Peyer's patch (tissue), 4 donors: ENCODE data around the gene WWTR1. TPM values are rescaled to one million over a fixed set of nuclear protein-coding genes. Genes with fewer than 3 reads are reported as not detected.

Experiments
- DNase-seq, 3 donors: peaks; one replicate each; pipeline ENCODE4 v3.0.0-alpha.2; 2017 to 2019
- H3K27ac ChIP-seq, 4 donors: fragments of 200-600 bp; sonication (generic); one replicate each; pipeline ENCODE4 v1.5.1; 2016 to 2019
- H3K27me3 ChIP-seq, 2 donors: fragments of 200-600 bp; sonication (generic); one replicate each; pipeline ENCODE4 v1.5.1; 2019
- H3K36me3 ChIP-seq, 3 donors: fragments of 200-600 bp; sonication (generic); one replicate each; pipeline ENCODE4 v1.5.1; 2016 to 2019
- H3K4me1 ChIP-seq, 4 donors: fragments of 200-600 bp; sonication (generic); one replicate each; pipeline ENCODE4 v1.5.1; 2016 to 2019
- H3K4me3 ChIP-seq, 4 donors: fragments of 200-600 bp; sonication (generic); 1 replicate in 3 of 4; 2 replicates in 1 of 4; pipeline ENCODE4 v1.5.1; 2016 to 2019; ENCODE audit warnings: mild to moderate bottlenecking in 1 of 4
- H3K9me3 ChIP-seq, 4 donors: fragments of 200-600 bp; sonication (generic); one replicate each; pipeline ENCODE4 v1.5.1; 2016 to 2019; ENCODE audit warnings: mild to moderate bottlenecking in 1 of 4
- CTCF ChIP-seq, 6 experiments: fragments of 450-650 bp in 4 of 6; fragments of 200-600 bp in 2 of 6; sonication (generic) in 1 of 6; IDR thresholded peaks; one replicate each; pipeline ENCODE4 v1.5.1; 2017 to 2019; ENCODE audit warnings: antibody characterized with exemption in 6 of 6, mild to moderate bottlenecking in 3 of 6, moderate library complexity in 1 of 6
- POLR2A ChIP-seq, 2 donors: fragments of 450-650 bp; IDR thresholded peaks; one replicate each; pipeline ENCODE4 v1.5.1; 2017; ENCODE audit warnings: antibody characterized with exemption in 2 of 2, mild to moderate bottlenecking in 2 of 2, moderate library complexity in 2 of 2
- total RNA-seq, 4 donors: library from RNA; depleted of rRNA; stranded (reverse); fragments of >200 nt; gene quantifications; one replicate each; pipeline ENCODE4 v1.1.0, GENCODE V29; 2016

The WWTR1 gene
- total RNA-seq, 4 donors from 2014 or later, result 13.8 to 62.7 (median 18.5) TPM

- H3K36me3 ChIP-seq, result no peaks in the 10 kb centered on the region
- no peak overlapping the region for H3K27ac ChIP-seq
- TF ChIP-seq POLR2A (IDR thresholded peaks at IDR 0.05) (no peak), CTCF (IDR thresholded peaks at IDR 0.05) (no peak)
- no peaks in the 10 kb centered on the region for H3K4me1 ChIP-seq
- no peak overlapping the region for H3K4me3 ChIP-seq
- H3K27me3 ChIP-seq, result no peaks in the 10 kb centered on the region
- DNase-seq, result no peak
- no peaks in the 10 kb centered on the region for H3K9me3 ChIP-seq
These were observed 147.3 kb downstream of the WWTR1 start for GRCh38 chr3:149510480-149510879.

DNA sequence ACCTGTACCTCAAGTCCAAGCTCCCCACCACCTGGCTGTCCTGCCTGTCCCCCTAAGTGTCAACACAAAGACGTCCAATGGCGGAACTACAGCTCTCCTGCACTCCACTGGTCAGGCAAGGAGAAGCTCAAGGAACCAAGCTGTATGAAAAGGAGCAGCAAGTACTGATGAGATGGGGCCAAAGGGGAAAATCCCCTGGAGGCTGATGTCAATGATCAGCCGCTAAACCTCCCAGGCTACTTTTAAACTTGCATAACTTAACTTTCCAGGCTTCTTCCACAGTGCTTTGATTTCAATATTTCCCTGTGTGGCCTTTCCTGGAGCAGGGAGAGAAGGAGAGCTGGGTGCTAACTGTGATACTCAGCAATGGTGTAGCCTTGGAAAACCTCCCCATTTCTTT, 148.3 kb downstream of the WWTR1 start:
- H3K4me1 ChIP-seq, result no peaks in the 10 kb centered on the region
- H3K4me3 ChIP-seq, result no peak overlapping the region
- no peaks in the 10 kb centered on the region for H3K9me3 ChIP-seq
- no peak for DNase-seq
- H3K36me3 ChIP-seq, result no peaks in the 10 kb centered on the region
- no peaks in the 10 kb centered on the region for H3K27me3 ChIP-seq
- TF ChIP-seq POLR2A (IDR thresholded peaks at IDR 0.05) (no peak), CTCF (IDR thresholded peaks at IDR 0.05) (no peak)
- no peak overlapping the region for H3K27ac ChIP-seq

GRCh38 chr3:149507491-149508324, 150.1 kb downstream of the WWTR1 start:
- Histone ChIP-seq H3K4me1 (no peaks in the 10 kb centered on the region), H3K27ac (peak overlapping the region in 1 of 4 donors; percentile 5), H3K4me3 (no peak overlapping the region), H3K27me3 (no peaks in the 10 kb centered on the region), H3K36me3 (no peaks in the 10 kb centered on the region), H3K9me3 (no peaks in the 10 kb centered on the region)
- no peak for DNase-seq
- no peak for TF ChIP-seq POLR2A (IDR thresholded peaks at IDR 0.05)
- no peak for TF ChIP-seq CTCF (IDR thresholded peaks at IDR 0.05)

DNA sequence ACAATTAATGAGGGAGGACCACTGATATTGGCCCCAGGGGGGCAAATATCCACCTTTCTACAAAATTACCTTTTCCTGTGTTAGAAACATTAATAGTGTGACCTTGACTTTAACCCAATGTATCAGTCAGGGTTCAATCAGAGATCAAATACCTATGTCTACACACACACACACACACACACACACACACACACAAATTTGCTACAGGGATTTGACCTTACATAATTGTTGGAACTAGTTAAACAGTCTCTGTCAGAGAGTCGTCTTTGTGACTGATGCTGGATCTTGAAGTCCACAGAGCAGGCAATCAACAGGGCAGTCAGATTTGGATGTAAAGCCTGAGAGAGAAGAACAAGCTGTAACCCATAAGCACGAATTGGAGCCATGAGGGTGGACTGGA, 150.9 kb downstream of the WWTR1 start:
- no peak overlapping the region for H3K27ac ChIP-seq
- H3K4me3 ChIP-seq, result no peak overlapping the region
- TF ChIP-seq POLR2A (IDR thresholded peaks at IDR 0.05) (no peak), CTCF (IDR thresholded peaks at IDR 0.05) (no peak)
- no peak for DNase-seq
- no peaks in the 10 kb centered on the region for H3K4me1 ChIP-seq
- no peaks in the 10 kb centered on the region for H3K9me3 ChIP-seq
- H3K27me3 ChIP-seq, result no peaks in the 10 kb centered on the region
- no peaks in the 10 kb centered on the region for H3K36me3 ChIP-seq

DNA sequence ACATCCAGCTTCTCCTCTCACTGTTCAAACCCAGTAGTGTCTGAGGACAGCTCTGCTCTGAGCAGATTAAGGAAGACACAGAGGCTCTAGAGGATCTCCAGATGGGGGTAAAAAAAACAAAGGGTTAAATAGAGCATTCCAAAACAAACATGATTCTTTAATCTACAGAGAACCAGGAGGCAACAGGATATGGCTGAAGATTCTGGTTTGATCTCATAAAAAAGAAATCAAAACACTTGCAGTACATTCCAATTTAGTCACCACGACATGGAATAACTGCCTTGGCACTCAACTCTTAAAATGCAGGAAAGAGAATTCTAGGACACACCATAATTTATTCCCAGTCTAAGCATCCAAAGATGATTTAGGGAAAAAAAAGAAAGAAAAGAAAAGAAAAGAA, 151.3 kb downstream of the WWTR1 start:
- no peaks in the 10 kb centered on the region for H3K36me3 ChIP-seq
- no peak for TF ChIP-seq POLR2A (IDR thresholded peaks at IDR 0.05)
- TF ChIP-seq CTCF (IDR thresholded peaks at IDR 0.05), result no peak
- no peaks in the 10 kb centered on the region for H3K27me3 ChIP-seq
- no peak for DNase-seq
- no peaks in the 10 kb centered on the region for H3K9me3 ChIP-seq
- H3K4me1 ChIP-seq, result no peaks in the 10 kb centered on the region
- H3K27ac ChIP-seq, result no peak overlapping the region
- no peak overlapping the region for H3K4me3 ChIP-seq
